HepG2 (cell line): ENCODE results near the gene CCDC183. TPM values are rescaled to one million over a fixed set of nuclear protein-coding genes. Genes with fewer than 3 reads are reported as not detected.

Experiments
- ATAC-seq: fragments of 200-7000 bp; cut with Tn5 transposase; 3 replicates; pipeline ENCODE4 v1.9.1; 2020; ENCODE audit warnings: mild to moderate bottlenecking, moderate library complexity
- BruUV-seq: library from RNA; stranded (reverse); fragments of 400-500 nt; replicated peaks from 2 replicates; lab custom pipeline; 2021; lab: Mats Ljungman, UMichigan
- CTCF ChIA-PET: fragments of 300-600 bp; formaldehyde crosslinking; extraction: SDS; loops from one replicate; lab custom pipeline; 2021; ENCODE audit warnings: low total read pairs, inconsistent platforms, low intra/inter-chr PET ratio; lab: Yijun Ruan, JAX
- POLR2A ChIA-PET: fragments of 350-600 bp; sonication (Branson Sonifier 250); formaldehyde crosslinking; loops from one replicate; lab custom pipeline; 2020; ENCODE audit warnings: antibody characterized with exemption, inconsistent platforms; lab: Yijun Ruan, JAX
- DNase-seq: peaks from one replicate; pipeline ENCODE4 v3.0.0-alpha.2; 2015; ENCODE audit warnings: low spot score
- FAIRE-seq: peaks from 3 replicates; lab custom pipeline; 2011; peaks lifted over from hg19 to GRCh38; lab: Jason Lieb, UNC
- H2AFZ ChIP-seq: one replicate; pipeline ENCODE4 v1.6.1; 2011; ENCODE audit warnings: low read length, inconsistent platforms
- H3K27ac ChIP-seq: fragments of 300-600 bp; 3 replicates; pipeline ENCODE4 v1.8.0; 2011; ENCODE audit warnings: mixed run types, mild to moderate bottlenecking, mixed read lengths, low read length, inconsistent platforms; ENCODE audit not compliant: insufficient read depth; ENCODE audit errors: extremely low read length
- H3K27me3 ChIP-seq, 2 experiments: fragments of 200-600 bp in 1 of 2; 2 replicates in 1 of 2; 3 replicates in 1 of 2; pipeline versions ENCODE4 v1.6.0 to v1.8.0; 2011; ENCODE audit warnings: low read length in 2 of 2, mild to moderate bottlenecking in 2 of 2, moderate library complexity in 2 of 2, inconsistent platforms in 1 of 2; ENCODE audit not compliant: insufficient read depth in 2 of 2, control insufficient read depth in 1 of 2
- H3K36me3 ChIP-seq, 2 experiments: fragments of 200-600 bp in 1 of 2; replicated peaks in 1 of 2; 2 replicates in 1 of 2; 3 replicates in 1 of 2; pipeline versions ENCODE4 v1.5.1 to v1.8.0; 2011; ENCODE audit warnings: low read length in 2 of 2, inconsistent platforms in 1 of 2; ENCODE audit not compliant: insufficient read depth in 2 of 2, control insufficient read depth in 1 of 2
- H3K4me1 ChIP-seq: 2 replicates; pipeline ENCODE4 v1.5.1; 2012; ENCODE audit warnings: low read length, inconsistent platforms; ENCODE audit not compliant: insufficient read depth
- H3K4me2 ChIP-seq: 2 replicates; pipeline ENCODE4 v1.6.0; 2011; ENCODE audit warnings: low read depth, low read length, inconsistent platforms
- H3K4me3 ChIP-seq, 3 experiments: fragments of 200-600 bp in 1 of 3; sonication (generic), shearing (Covaris generic) in 1 of 3; replicated peaks in 1 of 3; 2 replicates each; pipeline ENCODE4 v1.5.1; 2011 to 2016; ENCODE audit warnings: low read length in 3 of 3, inconsistent platforms in 2 of 3, low read depth in 2 of 3, mild to moderate bottlenecking in 2 of 3, control low read depth in 1 of 3, mixed read lengths in 1 of 3; ENCODE audit not compliant: insufficient read depth in 1 of 3
- H3K79me2 ChIP-seq: one replicate; pipeline ENCODE4 v1.6.1; 2011; ENCODE audit warnings: low read length, inconsistent platforms; ENCODE audit not compliant: insufficient read depth
- H3K9ac ChIP-seq: 2 replicates; pipeline ENCODE4 v1.6.0; 2011; ENCODE audit warnings: mild to moderate bottlenecking, low read depth, low read length, inconsistent platforms; ENCODE audit not compliant: insufficient read depth
- H3K9me3 ChIP-seq: 2 replicates; pipeline ENCODE4 v1.5.1; 2012; ENCODE audit warnings: mild to moderate bottlenecking, low read length
- H4K20me1 ChIP-seq: 2 replicates; pipeline ENCODE4 v1.6.0; 2011; ENCODE audit warnings: inconsistent platforms, mild to moderate bottlenecking, low read length, moderate library complexity; ENCODE audit not compliant: insufficient read depth
- CCDC6 ChIP-seq: sonication (generic); formaldehyde crosslinking; IDR thresholded peaks from 2 replicates; pipeline ENCODE4 v1.8.1; 2022; ENCODE audit warnings: mild to moderate bottlenecking, missing genetic modification reagents, moderate library complexity
- CENPX ChIP-seq: sonication (generic); formaldehyde crosslinking; IDR thresholded peaks from 2 replicates; pipeline ENCODE4 v1.9.0; 2021; ENCODE audit warnings: mild to moderate bottlenecking, missing genetic modification reagents, moderate library complexity
- GATA4 ChIP-seq: sonication (generic); IDR thresholded peaks from 2 replicates; pipeline ENCODE4 v1.6.1; 2016; ENCODE audit warnings: antibody characterized with exemption, low read depth, borderline replicate concordance
- HNRNPL ChIP-seq: fragments of 200-400 bp; formaldehyde crosslinking; IDR thresholded peaks from 2 replicates; pipeline ENCODE4 v1.6.1; 2017; ENCODE audit warnings: mild to moderate bottlenecking, low read depth, low read length
- KLF9 ChIP-seq: IDR thresholded peaks from 2 replicates; pipeline ENCODE4 v1.6.1; 2016; ENCODE audit warnings: low read depth
- MXI1 ChIP-seq: IDR thresholded peaks from 3 replicates; pipeline ENCODE4 v1.6.1; 2012; ENCODE audit warnings: low read depth, low read length, inconsistent platforms, borderline replicate concordance
- POLR2AphosphoS5 ChIP-seq: IDR thresholded peaks from 2 replicates; pipeline ENCODE4 v1.6.1; 2012; ENCODE audit warnings: low read depth, low read length
- POLR2G ChIP-seq: fragments of 200-400 bp; formaldehyde crosslinking; IDR thresholded peaks from 2 replicates; pipeline ENCODE4 v1.6.1; 2018; ENCODE audit warnings: mild to moderate bottlenecking, low read depth, low read length, moderate library complexity
- RARA ChIP-seq: IDR thresholded peaks from 2 replicates; pipeline ENCODE4 v1.6.1; 2016; ENCODE audit warnings: missing genetic modification reagents, missing compliant biosample characterization
- RXRB ChIP-seq: IDR thresholded peaks from 2 replicates; pipeline ENCODE4 v1.6.1; 2016; ENCODE audit warnings: borderline replicate concordance, missing genetic modification reagents, missing compliant biosample characterization
- SAP130 ChIP-seq: IDR thresholded peaks from 2 replicates; pipeline ENCODE4 v1.6.1; 2016; ENCODE audit warnings: low read depth
- ZNF777 ChIP-seq: sonication (generic); formaldehyde crosslinking; IDR thresholded peaks from 2 replicates; pipeline ENCODE4 v1.4.0; 2020; ENCODE audit warnings: missing genetic modification reagents
- WGBS: methylation state at CpG from one replicate; pipeline ENCODE4 v1.1.6; 2017; ENCODE audit warnings: low lambda C conversion rate; 5-methylcytosine and 5-hydroxymethylcytosine counted together
- in situ Hi-C: cut with HindIII; loops from 2 replicates; pipeline ENCODE4 v1.10.0; 2017; ENCODE audit warnings: low pct_unique_long_range_greater_than_20kb; ENCODE audit not compliant: extremely low pct_ligation_motif_present
- intact Hi-C: fragments of 100-400 bp; cut with micrococcal nuclease; formaldehyde crosslinking; loops from one replicate; pipeline ENCODE4 v1.10.0; 2022; ENCODE audit not compliant: unreplicated experiment
- polyA plus RNA-seq, 8 experiments: library from polyadenylated mRNA; depleted of rRNA in 3 of 8; stranded (reverse) in 7 of 8; unstranded in 1 of 8; fragments of >200 nt; fragmentation: Illumina TruSeq in 4 of 8; extraction: Trizol in 4 of 8; gene quantifications; 2 replicates each; pipeline versions ENCODE4 v1.2.1 to v1.2.3, GENCODE V29; 2011 to 2016; ENCODE audit warnings: low read depth in 4 of 8, missing spikeins in 1 of 8, mixed read lengths in 1 of 8; ENCODE audit not compliant: insufficient read depth in 1 of 8
- total RNA-seq, 5 experiments: library from RNA; depleted of rRNA; stranded (reverse); fragments of >200 nt; fragmentation: Illumina TruSeq; extraction: Trizol; gene quantifications; 2 replicates each; pipeline ENCODE4 v1.2.3, GENCODE V29; 2016; ENCODE audit warnings: low read depth in 1 of 5
- TF ChIP-seq, protein P1 (sequence below): sonication (generic); formaldehyde crosslinking; IDR thresholded peaks from 2 replicates; pipeline ENCODE4 v1.5.1; 2020; ENCODE audit warnings: mild to moderate bottlenecking, missing genetic modification reagents, borderline replicate concordance
- TF ChIP-seq, protein P2 (sequence below): sonication (generic); formaldehyde crosslinking; IDR thresholded peaks from 2 replicates; pipeline ENCODE4 v1.5.0; 2020; ENCODE audit warnings: mild to moderate bottlenecking, missing genetic modification reagents
- TF ChIP-seq, protein P3 (sequence below): IDR thresholded peaks from 2 replicates; pipeline ENCODE4 v1.6.1; 2016; ENCODE audit warnings: missing genetic modification reagents, missing compliant biosample characterization

Gene CCDC183
- total and polyA plus RNA-seq, 2 of the 13 experiments (the other 11 are each of a cell fraction or from before 2014, with no cell fraction given) = 5.0 to 66.4 TPM

DNA sequence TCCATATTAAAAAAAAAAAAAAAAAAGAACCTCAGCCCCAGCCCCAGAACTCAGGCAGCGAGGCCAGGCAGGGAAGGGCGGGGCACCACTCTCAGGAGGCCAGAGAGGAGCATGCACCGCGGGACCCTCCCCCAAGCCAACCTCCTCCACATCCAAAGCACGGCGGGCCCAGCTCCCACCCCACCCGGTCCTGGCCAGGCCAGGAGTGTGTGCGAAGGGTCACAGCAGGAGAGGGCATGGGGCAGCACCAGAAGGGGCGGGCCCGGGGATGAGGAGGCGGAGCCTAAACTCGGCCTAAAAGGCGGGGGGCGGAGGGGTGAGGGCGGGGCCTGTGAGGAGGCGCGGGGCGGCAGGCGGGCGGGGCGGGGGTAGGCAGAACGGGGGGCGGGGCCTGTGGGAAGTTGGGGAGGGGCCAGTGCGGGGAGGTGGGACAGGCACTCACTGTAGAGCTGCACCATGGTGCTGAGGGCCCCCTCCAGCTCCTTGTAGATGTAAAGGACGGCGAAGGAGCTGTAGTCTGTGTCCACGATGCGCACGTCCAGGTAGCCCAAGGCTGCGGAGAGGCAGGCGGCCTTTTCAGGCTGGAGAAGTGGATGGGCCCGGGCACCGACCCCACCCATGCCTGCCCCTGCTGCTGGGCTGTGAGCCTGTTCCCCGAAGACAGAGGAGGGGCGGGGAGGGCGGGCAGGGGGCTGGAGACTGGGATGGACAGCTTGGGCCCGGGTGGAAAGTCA lies 33.1 kb upstream of the CCDC183 start:
- FAIRE-seq (no peak), DNase-seq (peak; percentile 30), ATAC-seq (peak; percentile 18)
- H3K4me3 ChIP-seq = peak overlapping the region in 1 of 3 experiments; percentile 44; a peak in 1 of 6 replicates
- WGBS = 53% methylated on average over 32 of the region's 37 CpGs
- H3K9me3 ChIP-seq = no peaks in the 10 kb centered on the region
- ChIA-PET CTCF (no interaction called here), POLR2A (interaction anchor here (1.4 kb wide), 1 partner anchor 35 kb away, joined by 3 read pairs; no protein-coding TSS in a partner anchor)
- H3K4me2 ChIP-seq = peak overlapping the region; percentile 23; the same call in 1 of the 2 replicates
- H3K9ac ChIP-seq = no peak overlapping the region
- H3K27me3 ChIP-seq = peaks cover 0 to 9% of the 10 kb centered on the region in 2 experiments; a peak in 1 of 5 replicates
- no peak overlapping the region for H2AFZ ChIP-seq
- no peaks in the 10 kb centered on the region for H3K79me2 ChIP-seq
- peaks cover 71% of the 10 kb centered on the region for H3K4me1 ChIP-seq
- in situ Hi-C loops = no loop called here
- H3K36me3 ChIP-seq = no peaks in the 10 kb centered on the region
- intact Hi-C loops = no loop called here
- no peaks in the 10 kb centered on the region for H4K20me1 ChIP-seq
- no peak overlapping the region for H3K27ac ChIP-seq
- BruUV-seq = no TSS peak
- 0 out of 2 replicates have a peak, but pooled peaks have one; percentile 13 for TF ChIP-seq RARA (CRISPR knock-in tag)
- TF ChIP-seq POLR2AphosphoS5 = peak; percentile 38; the same call in 1 of the 2 replicates
- TF ChIP-seq HNRNPL = 0 out of 2 replicates have a peak, but pooled peaks have one; percentile 14
- TF ChIP-seq MXI1 = 0 out of 3 replicates have a peak, but pooled peaks have one; percentile 14
- TF ChIP-seq, protein P1, sequence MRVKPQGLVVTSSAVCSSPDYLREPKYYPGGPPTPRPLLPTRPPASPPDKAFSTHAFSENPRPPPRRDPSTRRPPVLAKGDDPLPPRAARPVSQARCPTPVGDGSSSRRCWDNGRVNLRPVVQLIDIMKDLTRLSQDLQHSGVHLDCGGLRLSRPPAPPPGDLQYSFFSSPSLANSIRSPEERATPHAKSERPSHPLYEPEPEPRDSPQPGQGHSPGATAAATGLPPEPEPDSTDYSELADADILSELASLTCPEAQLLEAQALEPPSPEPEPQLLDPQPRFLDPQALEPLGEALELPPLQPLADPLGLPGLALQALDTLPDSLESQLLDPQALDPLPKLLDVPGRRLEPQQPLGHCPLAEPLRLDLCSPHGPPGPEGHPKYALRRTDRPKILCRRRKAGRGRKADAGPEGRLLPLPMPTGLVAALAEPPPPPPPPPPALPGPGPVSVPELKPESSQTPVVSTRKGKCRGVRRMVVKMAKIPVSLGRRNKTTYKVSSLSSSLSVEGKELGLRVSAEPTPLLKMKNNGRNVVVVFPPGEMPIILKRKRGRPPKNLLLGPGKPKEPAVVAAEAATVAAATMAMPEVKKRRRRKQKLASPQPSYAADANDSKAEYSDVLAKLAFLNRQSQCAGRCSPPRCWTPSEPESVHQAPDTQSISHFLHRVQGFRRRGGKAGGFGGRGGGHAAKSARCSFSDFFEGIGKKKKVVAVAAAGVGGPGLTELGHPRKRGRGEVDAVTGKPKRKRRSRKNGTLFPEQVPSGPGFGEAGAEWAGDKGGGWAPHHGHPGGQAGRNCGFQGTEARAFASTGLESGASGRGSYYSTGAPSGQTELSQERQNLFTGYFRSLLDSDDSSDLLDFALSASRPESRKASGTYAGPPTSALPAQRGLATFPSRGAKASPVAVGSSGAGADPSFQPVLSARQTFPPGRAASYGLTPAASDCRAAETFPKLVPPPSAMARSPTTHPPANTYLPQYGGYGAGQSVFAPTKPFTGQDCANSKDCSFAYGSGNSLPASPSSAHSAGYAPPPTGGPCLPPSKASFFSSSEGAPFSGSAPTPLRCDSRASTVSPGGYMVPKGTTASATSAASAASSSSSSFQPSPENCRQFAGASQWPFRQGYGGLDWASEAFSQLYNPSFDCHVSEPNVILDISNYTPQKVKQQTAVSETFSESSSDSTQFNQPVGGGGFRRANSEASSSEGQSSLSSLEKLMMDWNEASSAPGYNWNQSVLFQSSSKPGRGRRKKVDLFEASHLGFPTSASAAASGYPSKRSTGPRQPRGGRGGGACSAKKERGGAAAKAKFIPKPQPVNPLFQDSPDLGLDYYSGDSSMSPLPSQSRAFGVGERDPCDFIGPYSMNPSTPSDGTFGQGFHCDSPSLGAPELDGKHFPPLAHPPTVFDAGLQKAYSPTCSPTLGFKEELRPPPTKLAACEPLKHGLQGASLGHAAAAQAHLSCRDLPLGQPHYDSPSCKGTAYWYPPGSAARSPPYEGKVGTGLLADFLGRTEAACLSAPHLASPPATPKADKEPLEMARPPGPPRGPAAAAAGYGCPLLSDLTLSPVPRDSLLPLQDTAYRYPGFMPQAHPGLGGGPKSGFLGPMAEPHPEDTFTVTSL (CRISPR knock-in tag) = no peak
- TF ChIP-seq GATA4 = peak; percentile 49; the same call in 1 of the 2 replicates
- TF ChIP-seq RXRB (CRISPR knock-in tag) = peak; percentile 59; the same call in 1 of the 2 replicates
- TF ChIP-seq CCDC6 (CRISPR knock-in tag) = no peak
- TF ChIP-seq, protein P2, sequence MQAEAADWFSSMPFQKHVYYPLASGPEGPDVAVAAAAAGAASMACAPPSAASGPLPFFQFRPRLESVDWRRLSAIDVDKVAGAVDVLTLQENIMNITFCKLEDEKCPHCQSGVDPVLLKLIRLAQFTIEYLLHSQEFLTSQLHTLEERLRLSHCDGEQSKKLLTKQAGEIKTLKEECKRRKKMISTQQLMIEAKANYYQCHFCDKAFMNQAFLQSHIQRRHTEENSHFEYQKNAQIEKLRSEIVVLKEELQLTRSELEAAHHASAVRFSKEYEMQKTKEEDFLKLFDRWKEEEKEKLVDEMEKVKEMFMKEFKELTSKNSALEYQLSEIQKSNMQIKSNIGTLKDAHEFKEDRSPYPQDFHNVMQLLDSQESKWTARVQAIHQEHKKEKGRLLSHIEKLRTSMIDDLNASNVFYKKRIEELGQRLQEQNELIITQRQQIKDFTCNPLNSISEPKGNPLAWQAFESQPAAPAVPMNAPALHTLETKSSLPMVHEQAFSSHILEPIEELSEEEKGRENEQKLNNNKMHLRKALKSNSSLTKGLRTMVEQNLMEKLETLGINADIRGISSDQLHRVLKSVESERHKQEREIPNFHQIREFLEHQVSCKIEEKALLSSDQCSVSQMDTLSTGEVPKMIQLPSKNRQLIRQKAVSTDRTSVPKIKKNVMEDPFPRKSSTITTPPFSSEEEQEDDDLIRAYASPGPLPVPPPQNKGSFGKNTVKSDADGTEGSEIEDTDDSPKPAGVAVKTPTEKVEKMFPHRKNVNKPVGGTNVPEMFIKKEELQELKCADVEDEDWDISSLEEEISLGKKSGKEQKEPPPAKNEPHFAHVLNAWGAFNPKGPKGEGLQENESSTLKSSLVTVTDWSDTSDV (CRISPR knock-in tag) = 0 out of 2 replicates have a peak, but pooled peaks have one; percentile 21
- no peak for TF ChIP-seq CENPX (CRISPR knock-in tag)
- TF ChIP-seq POLR2G = peak; percentile 37; the same call in 1 of the 2 replicates
- TF ChIP-seq, protein P3, sequence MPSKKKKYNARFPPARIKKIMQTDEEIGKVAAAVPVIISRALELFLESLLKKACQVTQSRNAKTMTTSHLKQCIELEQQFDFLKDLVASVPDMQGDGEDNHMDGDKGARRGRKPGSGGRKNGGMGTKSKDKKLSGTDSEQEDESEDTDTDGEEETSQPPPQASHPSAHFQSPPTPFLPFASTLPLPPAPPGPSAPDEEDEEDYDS (CRISPR knock-in tag) = peak; percentile 52; the same call in 1 of the 2 replicates
- no peak for TF ChIP-seq KLF9 (CRISPR knock-in tag)
- peak; percentile 39; the same call in 1 of the 2 replicates for TF ChIP-seq SAP130 (CRISPR knock-in tag)
- no peak for TF ChIP-seq ZNF777 (CRISPR knock-in tag)
